ENCODE data around the gene ATP6V1E1.

Gene ATP6V1E1

GRCh38 chr22:17633998-17634323 lies 5.4 kb upstream of the ATP6V1E1 start:
- DNase-seq (ENCODE audit: low read depth in 3 of 3) = no peak

- no peak for DNase-seq (ENCODE audit: low read depth in 3 of 3)
Observed at GRCh38 chr22:17633217-17633997, 4.9 kb upstream of the ATP6V1E1 start.

GRCh38 chr22:17631076-17631565 lies 2.6 kb upstream of the ATP6V1E1 start:
- no peak for DNase-seq (ENCODE audit: low read depth in 3 of 3)

GRCh38 chr22:17629641-17630040 lies 1.1 kb upstream of the ATP6V1E1 start:
- no peak for DNase-seq (ENCODE audit: low read depth in 3 of 3)

- DNase-seq (ENCODE audit: low read depth in 3 of 3) = no peak
Observed at GRCh38 chr22:17629173-17629489, 582 bp upstream of the ATP6V1E1 start.

- DNase-seq (ENCODE audit: low read depth in 3 of 3) = no peak
Observed at GRCh38 chr22:17627961-17628405, 566 bp downstream of the ATP6V1E1 start.

GRCh38 chr22:17613280-17613679 lies 15.3 kb downstream of the ATP6V1E1 start:
- no peak for DNase-seq (ENCODE audit: low read depth in 3 of 3)

GRCh38 chr22:17612057-17612456 lies 16.5 kb downstream of the ATP6V1E1 start:
- DNase-seq (ENCODE audit: low read depth in 3 of 3) = no peak

- no peak for DNase-seq (ENCODE audit: low read depth in 3 of 3)
Observed at GRCh38 chr22:17607891-17608521, 20.5 kb downstream of the ATP6V1E1 start.

GRCh38 chr22:17606496-17606895 lies 22.1 kb downstream of the ATP6V1E1 start:
- DNase-seq (ENCODE audit: low read depth in 3 of 3) = no peak

- DNase-seq (ENCODE audit: low read depth in 3 of 3) = no peak
Observed at GRCh38 chr22:17603668-17604067, 24.9 kb downstream of the ATP6V1E1 start.

- DNase-seq (ENCODE audit: low read depth in 3 of 3) = no peak
Observed at GRCh38 chr22:17601031-17601430, 27.5 kb downstream of the ATP6V1E1 start.

GRCh38 chr22:17598318-17598717 lies 30.2 kb downstream of the ATP6V1E1 start:
- DNase-seq (ENCODE audit: low read depth in 3 of 3) = no peak

- DNase-seq (ENCODE audit: low read depth in 3 of 3) = no peak
Observed at GRCh38 chr22:17597217-17597616, 31.3 kb downstream of the ATP6V1E1 start.

- DNase-seq (ENCODE audit: low read depth in 3 of 3) = no peak
Observed at GRCh38 chr22:17596226-17596625, 32.3 kb downstream of the ATP6V1E1 start.

- no peak for DNase-seq (ENCODE audit: low read depth in 3 of 3)
Observed at GRCh38 chr22:17592201-17592600, 36.3 kb downstream of the ATP6V1E1 start.

GRCh38 chr22:17590586-17590985 lies 38.0 kb downstream of the ATP6V1E1 start:
- no peak for DNase-seq (ENCODE audit: low read depth in 3 of 3)

GRCh38 chr22:17589810-17590375 lies 38.7 kb downstream of the ATP6V1E1 start:
- DNase-seq (ENCODE audit: low read depth in 3 of 3) = no peak

GRCh38 chr22:17588606-17589005 lies 39.9 kb downstream of the ATP6V1E1 start:
- no peak for DNase-seq (ENCODE audit: low read depth in 3 of 3)

- DNase-seq (ENCODE audit: low read depth in 3 of 3) = no peak
Observed at GRCh38 chr22:17587629-17588028, 40.9 kb downstream of the ATP6V1E1 start.

GRCh38 chr22:17586831-17587440 lies 41.6 kb downstream of the ATP6V1E1 start:
- no peak for DNase-seq (ENCODE audit: low read depth in 3 of 3)

GRCh38 chr22:17583151-17583550 lies 45.4 kb downstream of the ATP6V1E1 start:
- DNase-seq (ENCODE audit: low read depth in 3 of 3) = no peak

- DNase-seq (ENCODE audit: low read depth in 3 of 3) = no peak
Observed at GRCh38 chr22:17581631-17582030, 46.9 kb downstream of the ATP6V1E1 start.

Measured in stimulated activated CD4-positive, alpha-beta T cell treated with anti-CD3 and anti-CD28 coated beads, TNF-alpha, amount 100 ng/mL, for 24 hours (primary cell).